ENCODE measurements around the gene PRG3. TPM values are rescaled to one million over a fixed set of nuclear protein-coding genes. Genes with fewer than 3 reads are reported as not detected.

The PRG3 gene
- total RNA-seq, 6 donors from 2014 or later = not detected

DNA sequence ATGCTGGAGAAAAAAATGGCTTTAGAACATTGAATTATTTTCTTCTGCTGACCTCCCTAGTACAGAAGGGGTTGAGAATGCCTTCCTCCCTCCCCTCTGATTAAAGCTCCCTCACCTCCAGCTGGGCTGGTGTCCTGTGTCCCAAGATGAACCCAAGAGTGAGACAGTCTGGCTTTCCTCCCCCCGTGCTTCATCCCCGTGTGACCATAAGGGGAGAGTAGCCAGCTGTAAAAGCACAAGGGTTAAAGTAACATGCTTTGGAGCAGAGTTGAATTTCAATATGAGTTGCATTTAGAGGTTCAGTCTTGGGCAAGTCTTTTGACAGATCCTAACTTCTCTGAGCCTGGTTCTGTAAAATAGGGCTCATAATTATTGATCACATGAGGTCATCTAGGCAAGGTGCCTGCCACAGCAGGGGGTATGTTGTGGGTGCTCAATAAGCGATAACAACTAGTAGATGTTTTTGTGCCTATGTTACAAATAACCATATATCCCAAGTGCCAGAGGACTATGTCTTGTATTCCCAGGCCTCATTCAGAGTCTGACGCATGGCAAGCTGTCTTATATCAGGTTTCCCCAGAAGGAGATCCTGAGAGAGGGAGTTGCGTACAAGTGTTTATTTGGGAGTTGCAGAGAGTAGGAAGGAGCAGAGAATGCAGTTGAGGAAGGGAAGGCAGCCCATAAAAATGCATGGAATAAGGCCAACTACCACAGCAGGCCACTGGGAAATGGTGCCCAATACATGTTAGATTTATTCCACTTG, 5.4 kb upstream of the PRG3 start:
- H3K27ac ChIP-seq = no peak overlapping the region
- H3K9me3 ChIP-seq = no peaks in the 10 kb centered on the region
- no peak overlapping the region for H3K4me3 ChIP-seq
- TF ChIP-seq, protein P1, sequence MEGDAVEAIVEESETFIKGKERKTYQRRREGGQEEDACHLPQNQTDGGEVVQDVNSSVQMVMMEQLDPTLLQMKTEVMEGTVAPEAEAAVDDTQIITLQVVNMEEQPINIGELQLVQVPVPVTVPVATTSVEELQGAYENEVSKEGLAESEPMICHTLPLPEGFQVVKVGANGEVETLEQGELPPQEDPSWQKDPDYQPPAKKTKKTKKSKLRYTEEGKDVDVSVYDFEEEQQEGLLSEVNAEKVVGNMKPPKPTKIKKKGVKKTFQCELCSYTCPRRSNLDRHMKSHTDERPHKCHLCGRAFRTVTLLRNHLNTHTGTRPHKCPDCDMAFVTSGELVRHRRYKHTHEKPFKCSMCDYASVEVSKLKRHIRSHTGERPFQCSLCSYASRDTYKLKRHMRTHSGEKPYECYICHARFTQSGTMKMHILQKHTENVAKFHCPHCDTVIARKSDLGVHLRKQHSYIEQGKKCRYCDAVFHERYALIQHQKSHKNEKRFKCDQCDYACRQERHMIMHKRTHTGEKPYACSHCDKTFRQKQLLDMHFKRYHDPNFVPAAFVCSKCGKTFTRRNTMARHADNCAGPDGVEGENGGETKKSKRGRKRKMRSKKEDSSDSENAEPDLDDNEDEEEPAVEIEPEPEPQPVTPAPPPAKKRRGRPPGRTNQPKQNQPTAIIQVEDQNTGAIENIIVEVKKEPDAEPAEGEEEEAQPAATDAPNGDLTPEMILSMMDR (IDR thresholded peaks at IDR 0.05) = no peak
- TF ChIP-seq POLR2A (IDR thresholded peaks at IDR 0.05) (no peak), POLR2AphosphoS5 (IDR thresholded peaks at IDR 0.05) (no peak), EP300 (IDR thresholded peaks at IDR 0.05) (no peak)
- H3K27me3 ChIP-seq = no peaks in the 10 kb centered on the region
- H3K4me1 ChIP-seq = no peaks in the 10 kb centered on the region
- 79 to 87% methylated on average over 5 of the region's 5 CpGs for WGBS, 2 donors
- H3K36me3 ChIP-seq = no peaks in the 10 kb centered on the region
- no peak for DNase-seq
- no peak for ATAC-seq (ENCODE audit: low FRiP score in 2 of 2)

DNA sequence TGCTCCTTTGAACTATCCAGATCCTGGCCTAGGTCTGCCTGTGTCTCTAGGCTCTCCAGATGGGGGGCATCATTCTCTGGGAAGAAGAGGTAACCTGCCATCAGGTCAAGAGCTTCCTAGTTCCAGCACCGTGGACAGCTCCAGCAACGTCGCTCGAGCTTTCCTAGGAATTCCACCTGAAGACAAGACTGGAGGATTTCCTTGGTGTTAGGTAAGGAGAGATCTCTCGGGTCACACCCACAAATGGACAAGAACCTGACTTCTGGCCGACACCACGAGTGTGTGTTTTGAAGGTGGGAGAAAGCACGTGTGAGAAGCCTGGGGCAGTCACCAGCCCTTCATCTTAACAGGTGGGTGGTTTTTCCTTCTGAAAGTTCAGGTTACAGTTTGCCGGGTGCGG, 1.2 kb downstream of the PRG3 start:
- Histone ChIP-seq H3K36me3 (no peaks in the 10 kb centered on the region), H3K27me3 (no peaks in the 10 kb centered on the region), H3K27ac (no peak overlapping the region), H3K4me3 (no peak overlapping the region), H3K4me1 (no peaks in the 10 kb centered on the region), H3K9me3 (no peaks in the 10 kb centered on the region)
- DNase-seq (no peak), ATAC-seq (ENCODE audit: low FRiP score in 2 of 2) (no peak)
- WGBS, 2 donors = 28 to 30% methylated on average over 9 to 10 of the region's 10 CpGs
- no peak for TF ChIP-seq POLR2AphosphoS5 (IDR thresholded peaks at IDR 0.05)
- TF ChIP-seq POLR2A (IDR thresholded peaks at IDR 0.05) = no peak
- no peak for TF ChIP-seq EP300 (IDR thresholded peaks at IDR 0.05)
- TF ChIP-seq, protein P1 (IDR thresholded peaks at IDR 0.05) = no peak

DNA sequence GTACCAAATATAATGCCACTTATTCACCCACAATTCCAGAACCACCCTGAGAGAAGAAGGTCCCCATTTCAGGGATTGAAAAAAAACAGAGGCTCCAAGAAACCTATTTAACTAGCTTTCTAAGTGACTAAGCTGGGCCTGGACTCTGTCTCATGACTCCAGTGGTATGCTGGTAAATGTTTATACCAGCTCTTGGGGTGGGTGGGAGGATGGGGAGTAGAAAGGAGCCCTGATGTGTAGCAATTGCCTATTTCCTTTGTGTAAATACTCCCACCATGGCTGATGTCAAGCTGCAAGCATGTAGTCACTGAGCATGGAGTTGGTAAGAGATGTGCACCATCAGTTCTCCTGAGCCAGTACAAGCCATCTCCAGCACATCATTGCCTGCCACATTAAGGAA, 2.8 kb downstream of the PRG3 start:
- DNase-seq (no peak), ATAC-seq (ENCODE audit: low FRiP score in 2 of 2) (no peak)
- Histone ChIP-seq H3K27me3 (no peaks in the 10 kb centered on the region), H3K4me1 (no peaks in the 10 kb centered on the region), H3K9me3 (no peaks in the 10 kb centered on the region), H3K27ac (no peak overlapping the region), H3K36me3 (no peaks in the 10 kb centered on the region), H3K4me3 (no peak overlapping the region)
- TF ChIP-seq POLR2AphosphoS5 (IDR thresholded peaks at IDR 0.05) (no peak), POLR2A (IDR thresholded peaks at IDR 0.05) (no peak)
- TF ChIP-seq, protein P1 (IDR thresholded peaks at IDR 0.05) = no peak

DNA sequence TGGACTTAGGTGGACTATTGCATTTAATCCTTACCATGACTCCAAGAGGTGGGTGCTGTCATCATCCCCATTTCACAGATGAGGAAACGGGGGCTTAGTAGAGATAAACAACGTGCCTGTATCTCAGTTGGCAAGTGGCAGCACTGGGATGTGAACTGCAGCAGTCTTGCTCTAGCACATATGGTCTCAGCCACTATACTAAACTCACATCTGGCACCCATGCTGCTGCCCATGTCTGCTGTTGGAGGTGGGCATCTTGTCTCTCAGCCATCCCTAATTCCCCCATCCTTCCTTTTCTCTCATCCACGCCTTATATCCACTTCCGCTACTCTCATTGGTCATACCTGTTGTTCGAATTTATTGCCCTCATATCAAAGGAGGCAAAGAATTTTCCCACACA, 3.8 kb downstream of the PRG3 start:
- TF ChIP-seq POLR2A (IDR thresholded peaks at IDR 0.05) (no peak), POLR2AphosphoS5 (IDR thresholded peaks at IDR 0.05) (no peak), EP300 (IDR thresholded peaks at IDR 0.05) (no peak)
- TF ChIP-seq, protein P1 (IDR thresholded peaks at IDR 0.05) = no peak
- no peaks in the 10 kb centered on the region for H3K27me3 ChIP-seq
- no peak overlapping the region for H3K27ac ChIP-seq
- H3K4me1 ChIP-seq = no peaks in the 10 kb centered on the region
- no peak overlapping the region for H3K4me3 ChIP-seq
- no peaks in the 10 kb centered on the region for H3K36me3 ChIP-seq
- no peaks in the 10 kb centered on the region for H3K9me3 ChIP-seq
- DNase-seq (no peak), ATAC-seq (ENCODE audit: low FRiP score in 2 of 2) (no peak)
- 69 to 73% methylated on average over 5 of the region's 5 CpGs for WGBS, 2 donors

Data from upper lobe of left lung (tissue), 6 donors.